Effector memory CD4-positive, alpha-beta T cell (primary cell): Measurements from ENCODE around the gene KRTAP5-11.
"Not testable (repeated sequence)": the region's sequence is repeated elsewhere in the genome, so short reads cannot be mapped to it uniquely, and the experiment has no call there.

Experiments
- DNase-seq, 3 donors: peaks; one replicate each; pipeline ENCODE4 v3.0.0-alpha.2; 2020
- H3K27ac ChIP-seq: 2 replicates; pipeline ENCODE4 v1.7.0; 2013; ENCODE audit warnings: mild to moderate bottlenecking, low read length, moderate library complexity; ENCODE audit not compliant: insufficient read depth, poor library complexity, severe bottlenecking
- H3K27me3 ChIP-seq: replicated peaks from 2 replicates; pipeline ENCODE4 v1.7.0; 2013; ENCODE audit warnings: mild to moderate bottlenecking, low read length; ENCODE audit not compliant: insufficient read depth, control insufficient read depth, poor library complexity, severe bottlenecking
- H3K36me3 ChIP-seq: 2 replicates; pipeline ENCODE4 v1.7.0; 2013; ENCODE audit warnings: mild to moderate bottlenecking, low read length, moderate library complexity; ENCODE audit not compliant: control insufficient read depth, insufficient read depth
- H3K4me1 ChIP-seq: 2 replicates; pipeline ENCODE4 v1.7.0; 2013; ENCODE audit warnings: low read length, mild to moderate bottlenecking; ENCODE audit not compliant: control insufficient read depth, insufficient read depth, poor library complexity, severe bottlenecking
- H3K4me3 ChIP-seq: 2 replicates; pipeline ENCODE4 v1.7.0; 2013; ENCODE audit warnings: low read length, low read depth, mild to moderate bottlenecking; ENCODE audit not compliant: insufficient read depth, poor library complexity, severe bottlenecking
- H3K9me3 ChIP-seq: 2 replicates; pipeline ENCODE4 v1.7.0; 2013; ENCODE audit warnings: mild to moderate bottlenecking, low read length, moderate library complexity; ENCODE audit not compliant: control insufficient read depth

The KRTAP5-11 gene

GRCh38 chr11:71581826-71582225, 849 bp downstream of the KRTAP5-11 start:
- Histone ChIP-seq H3K36me3 (no peaks in the 10 kb centered on the region), H3K27me3 (no peaks in the 10 kb centered on the region), H3K4me3 (no peak overlapping the region), H3K4me1 (no peaks in the 10 kb centered on the region), H3K27ac (no peak overlapping the region), H3K9me3 (no peaks in the 10 kb centered on the region)
- DNase-seq: no peak

GRCh38 chr11:71580057-71581003, 2.3 kb downstream of the KRTAP5-11 start:
- Histone ChIP-seq H3K4me1 (no peaks in the 10 kb centered on the region), H3K36me3 (no peaks in the 10 kb centered on the region), H3K9me3 (no peaks in the 10 kb centered on the region), H3K27ac (no peak overlapping the region), H3K27me3 (no peaks in the 10 kb centered on the region), H3K4me3 (no peak overlapping the region)
- DNase-seq: no peak

- not testable (repeated sequence) for H3K27ac ChIP-seq, H3K27me3 ChIP-seq, H3K4me3 ChIP-seq, DNase-seq, H3K4me1 ChIP-seq, H3K36me3 ChIP-seq, H3K9me3 ChIP-seq
Observed at GRCh38 chr11:71579513-71579912, 3.2 kb downstream of the KRTAP5-11 start.

- Histone ChIP-seq H3K4me1 (no peaks in the 10 kb centered on the region), H3K27ac (no peak overlapping the region)
- no peak for DNase-seq
Observed at GRCh38 chr11:71577469-71578004, 5.1 kb downstream of the KRTAP5-11 start.

GRCh38 chr11:71576688-71577465, 5.8 kb downstream of the KRTAP5-11 start:
- not testable (repeated sequence) for H3K9me3 ChIP-seq, H3K36me3 ChIP-seq, H3K4me1 ChIP-seq, H3K27ac ChIP-seq, H3K4me3 ChIP-seq, DNase-seq, H3K27me3 ChIP-seq

More at GRCh38 chr11:71577469-71578004, 5.1 kb downstream of the KRTAP5-11 start:
- Histone ChIP-seq H3K36me3 (no peaks in the 10 kb centered on the region), H3K4me3 (no peak overlapping the region), H3K9me3 (no peaks in the 10 kb centered on the region), H3K27me3 (no peaks in the 10 kb centered on the region)

- Histone ChIP-seq H3K27ac (no peak overlapping the region), H3K27me3 (no peaks in the 10 kb centered on the region), H3K9me3 (no peaks in the 10 kb centered on the region), H3K36me3 (no peaks in the 10 kb centered on the region), H3K4me3 (no peak overlapping the region), H3K4me1 (no peaks in the 10 kb centered on the region)
- DNase-seq: no peak
Observed at GRCh38 chr11:71575723-71576424, 6.8 kb downstream of the KRTAP5-11 start.

- no peak overlapping the region for H3K4me3 ChIP-seq
- no peaks in the 10 kb centered on the region for H3K4me1 ChIP-seq
- DNase-seq: no peak
- H3K27ac ChIP-seq: no peak overlapping the region
- H3K36me3 ChIP-seq: no peaks in the 10 kb centered on the region
- H3K9me3 ChIP-seq: no peaks in the 10 kb centered on the region
- no peaks in the 10 kb centered on the region for H3K27me3 ChIP-seq
Observed at GRCh38 chr11:71574418-71574817, 8.3 kb downstream of the KRTAP5-11 start.

GRCh38 chr11:71572811-71573210, 9.9 kb downstream of the KRTAP5-11 start:
- Histone ChIP-seq H3K36me3 (no peaks in the 10 kb centered on the region), H3K27ac (no peak overlapping the region), H3K4me1 (no peaks in the 10 kb centered on the region), H3K4me3 (no peak overlapping the region), H3K9me3 (no peaks in the 10 kb centered on the region), H3K27me3 (no peaks in the 10 kb centered on the region)
- DNase-seq: no peak

- not testable (repeated sequence) for H3K27me3 ChIP-seq, DNase-seq, H3K36me3 ChIP-seq, H3K4me1 ChIP-seq, H3K9me3 ChIP-seq, H3K4me3 ChIP-seq, H3K27ac ChIP-seq
Observed at GRCh38 chr11:71571101-71571850, 11.4 kb downstream of the KRTAP5-11 start.
